A673 (cell line): Measurements from ENCODE around the gene EFHC2. TPM values are rescaled to one million over a fixed set of nuclear protein-coding genes. Genes with fewer than 3 reads are reported as not detected.

Source experiments
- BruUV-seq: library from RNA; stranded (reverse); fragments of 400-500 nt; replicated peaks from 2 replicates; lab custom pipeline; 2021; lab: Mats Ljungman, UMichigan
- CTCF ChIA-PET: fragments of 300-600 bp; sonication (Branson Sonifier 250); formaldehyde crosslinking; loops from one replicate; lab custom pipeline; 2022; ENCODE audit warnings: antibody characterized with exemption; lab: Charles Lee
- POLR2A ChIA-PET: fragments of 300-600 bp; sonication (Branson Sonifier 250); formaldehyde crosslinking; loops from one replicate; lab custom pipeline; 2022; ENCODE audit warnings: antibody characterized with exemption; ENCODE audit not compliant: low non-redundant PET; lab: Charles Lee
- DNase-seq: peaks from one replicate; pipeline ENCODE4 v3.0.0-alpha.2; 2015; ENCODE audit warnings: low spot score
- H3K27ac ChIP-seq: fragments of 200-600 bp; sonication (generic); 2 replicates; pipeline ENCODE4 v1.5.1; 2016; ENCODE audit warnings: mixed run types, low read depth, mild to moderate bottlenecking, mixed read lengths, antibody characterized with exemption, low read length; ENCODE audit not compliant: poor library complexity, severe bottlenecking
- H3K27me3 ChIP-seq: fragments of 200-600 bp; sonication (generic); replicated peaks from 2 replicates; pipeline ENCODE4 v1.6.1; 2017; ENCODE audit warnings: mixed run types, low read depth, mild to moderate bottlenecking, mixed read lengths, antibody characterized with exemption, low read length; ENCODE audit not compliant: insufficient read depth, poor library complexity
- H3K36me3 ChIP-seq: fragments of 200-600 bp; sonication (generic); 2 replicates; pipeline ENCODE4 v1.6.1; 2016; ENCODE audit warnings: mixed run types, mild to moderate bottlenecking, mixed read lengths, antibody characterized with exemption, low read length; ENCODE audit not compliant: insufficient read depth, poor library complexity, severe bottlenecking
- H3K4me1 ChIP-seq: fragments of 200-600 bp; sonication (generic); 2 replicates; pipeline ENCODE4 v1.6.1; 2017; ENCODE audit warnings: mixed run types, mild to moderate bottlenecking, mixed read lengths, antibody characterized with exemption, low read length; ENCODE audit not compliant: insufficient read depth, poor library complexity, severe bottlenecking
- H3K4me3 ChIP-seq: fragments of 200-600 bp; sonication (generic); 2 replicates; pipeline ENCODE4 v1.5.1; 2016; ENCODE audit warnings: low read depth, mixed run types, mild to moderate bottlenecking, mixed read lengths, low read length; ENCODE audit not compliant: poor library complexity, severe bottlenecking
- H3K9me3 ChIP-seq: fragments of 200-600 bp; sonication (generic); 2 replicates; pipeline ENCODE4 v1.6.1; 2016; ENCODE audit warnings: mixed run types, low read depth, mild to moderate bottlenecking, mixed read lengths, antibody characterized with exemption, low read length; ENCODE audit not compliant: poor library complexity, severe bottlenecking
- CTCF ChIP-seq: fragments of 300-800, 200-600 bp; sonication (generic); conservative IDR thresholded peaks from 2 replicates; pipeline ENCODE4 v1.5.1; 2017; ENCODE audit warnings: low read depth, mild to moderate bottlenecking, antibody characterized with exemption, low read length, moderate library complexity, mixed read lengths
- EZH2 ChIP-seq: fragments of 200-600 bp; sonication (generic); IDR thresholded peaks from 2 replicates; pipeline ENCODE4 v1.6.1; 2017; ENCODE audit warnings: borderline replicate concordance, low read depth, mild to moderate bottlenecking, mixed read lengths, antibody characterized with exemption, low read length; ENCODE audit not compliant: poor library complexity, severe bottlenecking
- intact Hi-C: fragments of 100-400 bp; cut with micrococcal nuclease; formaldehyde crosslinking; loops from one replicate; pipeline ENCODE4 v1.10.0; 2022; ENCODE audit not compliant: unreplicated experiment
- total RNA-seq: library from RNA; stranded (reverse); gene quantifications from 2 replicates; pipeline ENCODE4 v1.2.3, GENCODE V29; 2021

The EFHC2 gene
- total RNA-seq, 1 experiment from 2014 or later = 0.11 TPM

GRCh38 chrX:44225667-44226066 lies 117.8 kb downstream of the EFHC2 start:
- Histone ChIP-seq H3K27me3 (peaks cover 6% of the 10 kb centered on the region), H3K36me3 (no peaks in the 10 kb centered on the region), H3K9me3 (no peaks in the 10 kb centered on the region), H3K4me1 (no peaks in the 10 kb centered on the region), H3K27ac (no peak overlapping the region), H3K4me3 (no peak overlapping the region)
- CTCF ChIA-PET = no interaction called here
- intact Hi-C loops = no loop called here
- no TSS peak for BruUV-seq
- TF ChIP-seq EZH2 = no peak
- TF ChIP-seq CTCF = no peak
- POLR2A ChIA-PET = no interaction called here
- no peak for DNase-seq

DNA sequence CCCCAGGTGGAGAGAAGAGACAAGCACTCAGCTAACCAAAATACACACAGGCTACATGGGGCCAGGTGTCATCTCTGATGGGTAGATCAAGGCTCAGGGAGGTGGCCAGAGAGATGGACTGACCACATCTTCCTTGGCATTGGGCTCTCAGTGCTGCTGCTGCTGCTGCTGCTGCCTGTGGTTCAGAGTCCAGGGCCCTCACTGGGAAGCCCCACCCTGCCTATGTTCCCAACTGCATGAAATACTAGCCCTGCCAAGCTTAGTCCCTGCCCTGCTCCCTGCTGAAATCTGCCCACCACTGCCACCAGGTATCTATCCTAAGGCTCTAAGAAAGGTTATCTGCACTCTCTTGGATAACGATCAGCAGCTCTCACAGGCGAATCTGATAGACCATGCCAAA lies 118.7 kb downstream of the EFHC2 start:
- no peak for TF ChIP-seq EZH2
- TF ChIP-seq CTCF = no peak
- ChIA-PET POLR2A (no interaction called here), CTCF (interaction anchor here (0.7 kb wide), 1 partner anchor 178 kb away, joined by 3 read pairs; no protein-coding TSS in a partner anchor)
- H3K27me3 ChIP-seq = peaks cover 7% of the 10 kb centered on the region
- H3K27ac ChIP-seq = no peak overlapping the region
- DNase-seq = no peak
- intact Hi-C loops = no loop called here
- H3K36me3 ChIP-seq = no peaks in the 10 kb centered on the region
- no TSS peak for BruUV-seq
- no peaks in the 10 kb centered on the region for H3K4me1 ChIP-seq
- no peak overlapping the region for H3K4me3 ChIP-seq
- H3K9me3 ChIP-seq = no peaks in the 10 kb centered on the region

- TF ChIP-seq CTCF = no peak
- TF ChIP-seq EZH2 = no peak
- no peak for DNase-seq
- peaks cover 21% of the 10 kb centered on the region for H3K27me3 ChIP-seq
- H3K27ac ChIP-seq = no peak overlapping the region
- no TSS peak for BruUV-seq
- H3K9me3 ChIP-seq = no peaks in the 10 kb centered on the region
- intact Hi-C loops = no loop called here
- H3K4me3 ChIP-seq = no peak overlapping the region
- ChIA-PET CTCF (no interaction called here), POLR2A (no interaction called here)
- H3K36me3 ChIP-seq = no peaks in the 10 kb centered on the region
- H3K4me1 ChIP-seq = no peaks in the 10 kb centered on the region
Observed at GRCh38 chrX:44223150-44223549, 120.3 kb downstream of the EFHC2 start.
